OCI-LY3 (cell line): ENCODE results near the gene RPS15A.
"Not testable (repeated sequence)": the region's sequence is repeated elsewhere in the genome, so short reads cannot be mapped to it uniquely, and the experiment has no call there.

Experiments
- CTCF ChIP-seq: fragments of 200-600, 300-600 bp; sonication (generic); IDR thresholded peaks from 2 replicates; pipeline ENCODE4 v1.5.1; 2014; ENCODE audit warnings: antibody characterized with exemption, low read length, low read depth
- EZH2phosphoT487 ChIP-seq: fragments of 200-600 bp; shearing (Covaris generic); IDR thresholded peaks from 2 replicates; pipeline ENCODE4 v1.6.1; 2018; ENCODE audit warnings: antibody characterized with exemption, mixed run types, low read depth

GRCh38 chr16:18770336-18770962, 19.7 kb downstream of the RPS15A start:
- not testable (repeated sequence) for TF ChIP-seq CTCF, EZH2phosphoT487
